HepG2 (cell line): ENCODE data around the gene SHROOM2. TPM values are rescaled to one million over a fixed set of nuclear protein-coding genes. Genes with fewer than 3 reads are reported as not detected.

Experiments
- ATAC-seq: fragments of 200-7000 bp; cut with Tn5 transposase; 3 replicates; pipeline ENCODE4 v1.9.1; 2020; ENCODE audit warnings: mild to moderate bottlenecking, moderate library complexity
- BruUV-seq: library from RNA; stranded (reverse); fragments of 400-500 nt; replicated peaks from 2 replicates; lab custom pipeline; 2021; lab: Mats Ljungman, UMichigan
- CTCF ChIA-PET: fragments of 300-600 bp; formaldehyde crosslinking; extraction: SDS; loops from one replicate; lab custom pipeline; 2021; ENCODE audit warnings: low total read pairs, inconsistent platforms, low intra/inter-chr PET ratio; lab: Yijun Ruan, JAX
- POLR2A ChIA-PET: fragments of 350-600 bp; sonication (Branson Sonifier 250); formaldehyde crosslinking; loops from one replicate; lab custom pipeline; 2020; ENCODE audit warnings: antibody characterized with exemption, inconsistent platforms; lab: Yijun Ruan, JAX
- DNase-seq: peaks from one replicate; pipeline ENCODE4 v3.0.0-alpha.2; 2015; ENCODE audit warnings: low spot score
- FAIRE-seq: peaks from 3 replicates; lab custom pipeline; 2011; peaks lifted over from hg19 to GRCh38; lab: Jason Lieb, UNC
- H2AFZ ChIP-seq: one replicate; pipeline ENCODE4 v1.6.1; 2011; ENCODE audit warnings: low read length, inconsistent platforms
- H3K27ac ChIP-seq: fragments of 300-600 bp; 3 replicates; pipeline ENCODE4 v1.8.0; 2011; ENCODE audit warnings: mixed run types, mild to moderate bottlenecking, mixed read lengths, low read length, inconsistent platforms; ENCODE audit not compliant: insufficient read depth; ENCODE audit errors: extremely low read length
- H3K27me3 ChIP-seq, 2 experiments: fragments of 200-600 bp in 1 of 2; 2 replicates in 1 of 2; 3 replicates in 1 of 2; pipeline versions ENCODE4 v1.6.0 to v1.8.0; 2011; ENCODE audit warnings: low read length in 2 of 2, mild to moderate bottlenecking in 2 of 2, moderate library complexity in 2 of 2, inconsistent platforms in 1 of 2; ENCODE audit not compliant: insufficient read depth in 2 of 2, control insufficient read depth in 1 of 2
- H3K36me3 ChIP-seq, 2 experiments: fragments of 200-600 bp in 1 of 2; replicated peaks in 1 of 2; 2 replicates in 1 of 2; 3 replicates in 1 of 2; pipeline versions ENCODE4 v1.5.1 to v1.8.0; 2011; ENCODE audit warnings: low read length in 2 of 2, inconsistent platforms in 1 of 2; ENCODE audit not compliant: insufficient read depth in 2 of 2, control insufficient read depth in 1 of 2
- H3K4me1 ChIP-seq: 2 replicates; pipeline ENCODE4 v1.5.1; 2012; ENCODE audit warnings: low read length, inconsistent platforms; ENCODE audit not compliant: insufficient read depth
- H3K4me2 ChIP-seq: 2 replicates; pipeline ENCODE4 v1.6.0; 2011; ENCODE audit warnings: low read depth, low read length, inconsistent platforms
- H3K4me3 ChIP-seq, 3 experiments: fragments of 200-600 bp in 1 of 3; sonication (generic), shearing (Covaris generic) in 1 of 3; replicated peaks in 1 of 3; 2 replicates each; pipeline ENCODE4 v1.5.1; 2011 to 2016; ENCODE audit warnings: low read length in 3 of 3, inconsistent platforms in 2 of 3, low read depth in 2 of 3, mild to moderate bottlenecking in 2 of 3, control low read depth in 1 of 3, mixed read lengths in 1 of 3; ENCODE audit not compliant: insufficient read depth in 1 of 3
- H3K79me2 ChIP-seq: one replicate; pipeline ENCODE4 v1.6.1; 2011; ENCODE audit warnings: low read length, inconsistent platforms; ENCODE audit not compliant: insufficient read depth
- H3K9ac ChIP-seq: 2 replicates; pipeline ENCODE4 v1.6.0; 2011; ENCODE audit warnings: mild to moderate bottlenecking, low read depth, low read length, inconsistent platforms; ENCODE audit not compliant: insufficient read depth
- H3K9me3 ChIP-seq: 2 replicates; pipeline ENCODE4 v1.5.1; 2012; ENCODE audit warnings: mild to moderate bottlenecking, low read length
- H4K20me1 ChIP-seq: 2 replicates; pipeline ENCODE4 v1.6.0; 2011; ENCODE audit warnings: inconsistent platforms, mild to moderate bottlenecking, low read length, moderate library complexity; ENCODE audit not compliant: insufficient read depth
- EHMT2 ChIP-seq: fragments of 200-600 bp; sonication (generic); IDR thresholded peaks from 2 replicates; pipeline ENCODE4 v1.7.0; 2017; ENCODE audit warnings: antibody characterized with exemption, low read depth, low read length, borderline replicate concordance
- HES4 ChIP-seq: sonication (generic); formaldehyde crosslinking; IDR thresholded peaks from 2 replicates; pipeline ENCODE4 v1.9.0; 2021; ENCODE audit warnings: mild to moderate bottlenecking, missing genetic modification reagents, borderline replicate concordance
- HNRNPLL ChIP-seq: fragments of 200-400 bp; formaldehyde crosslinking; IDR thresholded peaks from 2 replicates; pipeline ENCODE4 v1.6.1; 2017; ENCODE audit warnings: mild to moderate bottlenecking, low read depth, low read length; ENCODE audit not compliant: poor library complexity, severe bottlenecking
- PITX1 ChIP-seq: sonication (generic); formaldehyde crosslinking; IDR thresholded peaks from 2 replicates; pipeline ENCODE4 v1.5.1; 2020; ENCODE audit warnings: mild to moderate bottlenecking, missing genetic modification reagents
- PPARG ChIP-seq: conservative IDR thresholded peaks from 2 replicates; pipeline ENCODE4 v1.6.1; 2016; ENCODE audit warnings: missing biosample characterization, missing genetic modification reagents
- RAD21 ChIP-seq: fragments of 450-650 bp; formaldehyde crosslinking; IDR thresholded peaks from 2 replicates; pipeline ENCODE4 v1.5.0; 2020; ENCODE audit warnings: mild to moderate bottlenecking
- RAD51 ChIP-seq: fragments of 450-650 bp; IDR thresholded peaks from 2 replicates; pipeline ENCODE4 v1.6.1; 2016; ENCODE audit warnings: borderline replicate concordance
- RARG ChIP-seq: sonication (generic); formaldehyde crosslinking; IDR thresholded peaks from 2 replicates; pipeline ENCODE4 v1.4.0; 2020; ENCODE audit warnings: low read depth, mild to moderate bottlenecking, missing genetic modification reagents
- RBAK ChIP-seq: sonication (generic); formaldehyde crosslinking; IDR thresholded peaks from 2 replicates; pipeline ENCODE4 v1.5.1; 2020; ENCODE audit warnings: mild to moderate bottlenecking, missing genetic modification reagents
- SMARCE1 ChIP-seq: fragments of 450-650 bp; IDR thresholded peaks from 2 replicates; pipeline ENCODE4 v1.6.1; 2017; ENCODE audit warnings: borderline replicate concordance
- SP4 ChIP-seq: sonication (generic); formaldehyde crosslinking; IDR thresholded peaks from 2 replicates; pipeline ENCODE4 v1.8.1; 2023; ENCODE audit warnings: mild to moderate bottlenecking, missing genetic modification reagents
- SSRP1 ChIP-seq: IDR thresholded peaks from 2 replicates; pipeline ENCODE4 v1.6.1; 2016; ENCODE audit warnings: control low read depth
- SYNCRIP ChIP-seq: fragments of 200-400 bp; formaldehyde crosslinking; IDR thresholded peaks from 2 replicates; pipeline ENCODE4 v1.6.1; 2018; ENCODE audit warnings: mild to moderate bottlenecking, low read depth, low read length; ENCODE audit not compliant: insufficient read depth
- ZBTB3 ChIP-seq: sonication (generic); formaldehyde crosslinking; IDR thresholded peaks from 2 replicates; pipeline ENCODE4 v1.4.0; 2020; ENCODE audit warnings: low read depth, mild to moderate bottlenecking, moderate library complexity, missing genetic modification reagents, borderline replicate concordance
- ZNF101 ChIP-seq: sonication (generic); formaldehyde crosslinking; IDR thresholded peaks from 2 replicates; pipeline ENCODE4 v1.4.0; 2020; ENCODE audit warnings: mild to moderate bottlenecking, low read depth, missing genetic modification reagents, borderline replicate concordance
- ZNF512 ChIP-seq: sonication (generic); formaldehyde crosslinking; IDR thresholded peaks from 2 replicates; pipeline ENCODE4 v1.4.0; 2020; ENCODE audit warnings: mild to moderate bottlenecking, missing genetic modification reagents
- ZSCAN21 ChIP-seq: sonication (generic); formaldehyde crosslinking; IDR thresholded peaks from 2 replicates; pipeline ENCODE4 v1.8.0; 2022; ENCODE audit warnings: mild to moderate bottlenecking, missing genetic modification reagents, moderate library complexity, borderline replicate concordance
- ZSCAN29 ChIP-seq: sonication (generic); formaldehyde crosslinking; conservative IDR thresholded peaks from 2 replicates; pipeline ENCODE4 v1.4.0; 2020; ENCODE audit warnings: mild to moderate bottlenecking, missing genetic modification reagents
- WGBS: methylation state at CpG from one replicate; pipeline ENCODE4 v1.1.6; 2017; ENCODE audit warnings: low lambda C conversion rate; 5-methylcytosine and 5-hydroxymethylcytosine counted together
- in situ Hi-C: cut with HindIII; loops from 2 replicates; pipeline ENCODE4 v1.10.0; 2017; ENCODE audit warnings: low pct_unique_long_range_greater_than_20kb; ENCODE audit not compliant: extremely low pct_ligation_motif_present
- intact Hi-C: fragments of 100-400 bp; cut with micrococcal nuclease; formaldehyde crosslinking; loops from one replicate; pipeline ENCODE4 v1.10.0; 2022; ENCODE audit not compliant: unreplicated experiment
- polyA plus RNA-seq, 8 experiments: library from polyadenylated mRNA; depleted of rRNA in 3 of 8; stranded (reverse) in 7 of 8; unstranded in 1 of 8; fragments of >200 nt; fragmentation: Illumina TruSeq in 4 of 8; extraction: Trizol in 4 of 8; gene quantifications; 2 replicates each; pipeline versions ENCODE4 v1.2.1 to v1.2.3, GENCODE V29; 2011 to 2016; ENCODE audit warnings: low read depth in 4 of 8, missing spikeins in 1 of 8, mixed read lengths in 1 of 8; ENCODE audit not compliant: insufficient read depth in 1 of 8
- total RNA-seq, 5 experiments: library from RNA; depleted of rRNA; stranded (reverse); fragments of >200 nt; fragmentation: Illumina TruSeq; extraction: Trizol; gene quantifications; 2 replicates each; pipeline ENCODE4 v1.2.3, GENCODE V29; 2016; ENCODE audit warnings: low read depth in 1 of 5
- TF ChIP-seq, protein P1 (sequence below): sonication (generic); formaldehyde crosslinking; IDR thresholded peaks from 2 replicates; pipeline ENCODE4 v1.8.1; 2023; ENCODE audit warnings: mild to moderate bottlenecking, missing genetic modification reagents

The SHROOM2 gene
- total and polyA plus RNA-seq, 2 of the 13 experiments (the other 11 are each of a cell fraction or from before 2014, with no cell fraction given): 0.92 to 1.4 TPM

DNA sequence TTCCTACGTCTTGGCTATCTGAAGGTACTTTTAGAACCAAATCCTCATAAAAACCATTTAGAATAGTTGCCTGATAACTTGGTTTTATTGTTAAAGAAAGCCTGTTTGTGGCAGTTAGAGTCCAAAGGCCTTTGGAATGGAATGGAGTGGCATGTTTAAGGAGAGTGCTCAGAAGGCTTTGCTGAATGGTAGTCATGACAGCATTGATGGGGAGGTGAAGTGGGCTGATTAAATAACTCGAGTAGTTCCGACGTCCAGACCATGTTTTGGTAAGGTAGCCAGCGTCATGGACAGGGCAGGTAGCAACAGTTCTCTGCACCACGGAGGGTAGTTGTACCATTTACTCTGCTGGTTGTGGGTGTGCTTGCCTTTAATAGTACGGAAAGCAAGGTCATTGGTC is 94.6 kb downstream of the SHROOM2 start (continued):
- TF ChIP-seq RAD51 (no peak), RAD21 (CRISPR knock-in tag) (no peak), SSRP1 (CRISPR knock-in tag) (no peak), HES4 (no peak)
- TF ChIP-seq, protein P1, sequence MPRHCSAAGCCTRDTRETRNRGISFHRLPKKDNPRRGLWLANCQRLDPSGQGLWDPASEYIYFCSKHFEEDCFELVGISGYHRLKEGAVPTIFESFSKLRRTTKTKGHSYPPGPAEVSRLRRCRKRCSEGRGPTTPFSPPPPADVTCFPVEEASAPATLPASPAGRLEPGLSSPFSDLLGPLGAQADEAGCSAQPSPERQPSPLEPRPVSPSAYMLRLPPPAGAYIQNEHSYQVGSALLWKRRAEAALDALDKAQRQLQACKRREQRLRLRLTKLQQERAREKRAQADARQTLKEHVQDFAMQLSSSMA: no peak
- TF ChIP-seq, all 625 proteins: peak for 0

- Histone ChIP-seq H3K9me3 (no peaks in the 10 kb centered on the region), H3K4me2 (no peak overlapping the region), H3K9ac (no peak overlapping the region), H3K4me3 (no peak overlapping the region), H3K4me1 (0 out of 2 replicates have a peak, but pooled peaks cover 13% of the 10 kb centered on the region), H3K27me3 (no peaks in the 10 kb centered on the region), H3K27ac (no peak overlapping the region), H3K79me2 (no peaks in the 10 kb centered on the region), H2AFZ (no peak overlapping the region), H3K36me3 (no peaks in the 10 kb centered on the region), H4K20me1 (no peaks in the 10 kb centered on the region)
- no peak for TF ChIP-seq RARG
- no peak for TF ChIP-seq ZSCAN29
- TF ChIP-seq EHMT2: no peak
- no peak for TF ChIP-seq SMARCE1
- no peak for TF ChIP-seq SP4 (CRISPR knock-in tag)
- TF ChIP-seq RBAK (CRISPR knock-in tag): no peak
- no peak for TF ChIP-seq ZNF101
- no peak for TF ChIP-seq ZSCAN21
- TF ChIP-seq PPARG (CRISPR knock-in tag): no peak
- TF ChIP-seq ZBTB3 (CRISPR knock-in tag): no peak
- no peak for TF ChIP-seq ZNF512 (CRISPR knock-in tag)
- TF ChIP-seq SYNCRIP: no peak
- no peak for TF ChIP-seq PITX1 (CRISPR knock-in tag)
- TF ChIP-seq HNRNPLL: no peak
- in situ Hi-C loops (loop anchor here (10.0 kb wide), 2 partner anchors 112 to 222 kb away; no protein-coding TSS in a partner anchor), intact Hi-C loops (no loop called here)
- FAIRE-seq: no peak
- POLR2A ChIA-PET: no interaction called here
- CTCF ChIA-PET: interaction anchor here (5.4 kb wide), 1 partner anchor 236 kb away, joined by 59 read pairs; no protein-coding TSS in a partner anchor
- no TSS peak for BruUV-seq
- no peak for DNase-seq
- WGBS: 81% methylated on average over 11 of the region's 15 CpGs
- no peak for ATAC-seq
Measured at GRCh38 chrX:9882669-9883446, 96.6 kb downstream of the SHROOM2 start.
